Activated CD4-positive, alpha-beta T cell treated with anti-CD3 and anti-CD28 coated beads, Interleukin-2, amount 50 U/mL, for 24 hours (primary cell): ENCODE data around the gene GALNT10.

Experiments
- DNase-seq, 2 donors: peaks; one replicate each; pipeline ENCODE4 v3.0.0-alpha.2; 2020; ENCODE audit warnings: low read depth in 1 of 2, low spot score in 1 of 2

The GALNT10 gene

GRCh38 chr5:154317916-154318315, 127.4 kb downstream of the GALNT10 start:
- no peak for DNase-seq

DNA sequence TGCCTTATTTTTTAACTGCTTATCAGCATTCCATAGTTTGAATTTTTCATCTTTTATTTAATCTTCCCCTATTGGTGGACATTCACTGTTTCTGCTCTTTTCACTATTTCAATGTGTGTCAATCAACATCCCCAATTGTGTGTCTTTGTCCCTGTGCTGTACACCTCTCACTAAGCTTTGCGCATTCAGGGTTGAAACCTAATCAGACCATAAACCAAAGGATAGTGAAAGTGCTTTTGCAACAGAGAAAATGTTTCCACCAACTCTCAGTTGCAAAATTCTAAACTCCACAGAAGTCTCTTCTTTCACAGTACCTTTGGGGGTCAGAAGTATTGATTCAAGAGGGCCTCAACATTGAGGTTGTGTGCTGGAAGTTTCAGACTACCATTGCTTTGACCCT, 128.2 kb downstream of the GALNT10 start:
- no peak for DNase-seq

DNA sequence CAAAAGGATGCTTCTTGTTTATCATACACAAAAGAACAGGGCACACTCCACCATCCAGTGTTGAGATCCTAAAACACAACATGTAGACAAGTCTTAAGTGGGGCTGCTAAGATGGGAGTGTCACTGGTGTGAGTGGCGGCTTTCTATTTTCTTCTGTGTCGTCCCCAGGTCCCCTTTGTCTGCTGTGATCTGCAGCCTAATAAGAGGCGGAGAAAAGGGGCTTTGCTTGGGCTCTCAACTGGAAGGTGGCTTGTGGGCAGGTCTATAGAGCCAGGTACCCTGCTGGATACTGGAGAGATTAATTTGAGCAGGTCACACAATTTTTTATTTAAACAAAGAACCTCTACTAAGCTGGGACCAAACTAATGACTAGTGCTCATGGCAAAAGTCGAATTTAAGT, 129.2 kb downstream of the GALNT10 start:
- no peak for DNase-seq

DNA sequence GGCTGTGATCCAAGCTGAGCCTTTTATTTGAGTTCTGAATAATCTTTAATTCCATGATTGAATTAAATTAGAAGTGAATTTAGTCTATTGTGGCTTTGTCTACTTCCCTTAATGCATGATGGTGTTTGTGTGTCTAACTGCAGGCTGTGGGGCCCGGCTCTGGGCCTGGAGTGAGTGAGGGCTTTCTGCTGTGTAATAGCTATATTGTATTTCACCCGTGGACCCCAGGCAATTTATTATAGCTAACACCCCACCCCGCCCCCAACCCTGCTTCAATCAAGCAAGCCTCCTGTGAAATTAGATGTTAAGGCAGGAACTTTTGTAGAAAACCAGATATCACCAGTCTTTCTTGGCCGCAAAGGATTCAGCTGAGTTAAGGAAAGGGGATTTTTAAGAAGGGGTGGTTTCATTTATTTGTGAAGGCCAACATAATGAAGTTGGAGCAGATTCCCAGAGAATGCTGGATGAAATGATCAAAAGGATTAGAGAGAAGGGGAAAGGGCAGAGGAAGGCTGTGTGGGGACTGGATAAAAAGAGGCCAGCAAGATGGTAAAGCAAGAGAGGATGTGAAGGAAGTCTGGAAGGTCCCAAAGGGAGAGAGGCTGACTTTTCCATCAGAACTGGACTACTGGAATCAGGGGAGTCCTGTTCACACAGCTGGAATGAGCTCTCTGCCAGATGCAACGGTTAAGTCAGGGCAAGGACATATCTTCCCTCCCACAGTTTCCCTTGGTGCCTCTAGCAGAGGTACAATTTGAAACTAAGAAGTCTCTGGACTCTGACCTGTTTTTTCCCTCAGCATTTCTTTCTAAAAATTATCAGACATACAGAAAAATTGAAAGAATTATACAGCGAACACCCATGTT, 129.9 kb downstream of the GALNT10 start:
- DNase-seq: no peak

DNA sequence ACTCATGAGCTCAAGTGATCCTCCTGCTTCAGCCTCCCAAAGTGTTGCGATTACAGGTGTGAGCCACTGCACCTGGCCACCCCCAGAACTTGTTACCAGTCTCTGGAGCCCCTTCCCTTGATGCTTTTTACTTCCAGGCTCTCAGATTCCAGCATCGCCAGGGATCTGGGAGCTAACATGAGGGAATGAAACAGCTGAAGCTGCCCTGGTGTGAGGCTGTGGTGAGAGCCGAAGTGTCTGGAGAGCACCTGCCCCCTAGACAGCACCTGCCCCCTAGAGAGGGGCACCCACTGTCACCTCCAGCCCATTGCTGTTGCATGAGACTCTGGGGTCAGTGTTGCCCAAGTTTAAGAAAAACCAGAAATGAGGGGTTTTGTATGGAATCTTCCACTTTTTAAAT, 131.0 kb downstream of the GALNT10 start:
- DNase-seq: no peak

DNA sequence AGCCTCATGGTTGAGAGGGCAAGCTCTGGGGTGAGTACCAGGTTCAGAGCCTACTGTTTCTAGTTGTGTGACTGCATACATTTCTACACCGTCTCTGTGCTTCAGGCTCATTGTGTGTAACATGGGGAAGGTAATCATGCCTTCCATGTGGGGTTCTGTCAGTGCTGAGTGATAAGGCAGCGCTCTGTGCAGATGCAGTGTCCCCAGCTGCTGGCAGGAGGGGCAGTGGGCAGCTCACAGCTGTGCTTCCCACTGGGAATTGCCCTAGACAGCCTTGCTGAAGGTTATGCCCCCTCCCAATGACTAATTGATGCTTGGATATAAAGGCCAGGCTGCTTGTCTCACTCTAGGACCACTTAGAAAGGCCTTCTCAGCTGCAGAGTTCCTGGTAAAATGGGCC, 133.5 kb downstream of the GALNT10 start:
- DNase-seq: no peak

- no peak for DNase-seq
These were observed 135.0 kb downstream of the GALNT10 start for GRCh38 chr5:154325566-154325965.

DNA sequence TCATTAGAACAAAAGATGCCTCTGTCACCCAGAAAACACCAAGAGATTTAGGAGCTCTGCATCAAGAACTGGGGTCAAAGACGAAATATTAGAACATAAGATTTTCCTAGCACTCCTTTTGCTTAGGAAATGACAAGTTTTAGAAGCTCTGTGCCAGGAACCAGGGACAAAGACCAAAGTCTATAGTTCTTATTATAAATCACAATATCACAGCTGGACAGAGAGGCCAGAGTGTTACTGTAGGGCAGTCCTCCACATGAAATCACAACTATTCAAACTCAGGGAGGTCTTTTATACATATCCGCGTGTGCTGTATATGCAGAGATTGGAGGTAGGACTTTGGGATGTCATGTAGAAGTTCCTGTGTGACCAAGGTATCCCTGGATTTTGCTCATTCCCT, 138.5 kb downstream of the GALNT10 start:
- DNase-seq: no peak

DNA sequence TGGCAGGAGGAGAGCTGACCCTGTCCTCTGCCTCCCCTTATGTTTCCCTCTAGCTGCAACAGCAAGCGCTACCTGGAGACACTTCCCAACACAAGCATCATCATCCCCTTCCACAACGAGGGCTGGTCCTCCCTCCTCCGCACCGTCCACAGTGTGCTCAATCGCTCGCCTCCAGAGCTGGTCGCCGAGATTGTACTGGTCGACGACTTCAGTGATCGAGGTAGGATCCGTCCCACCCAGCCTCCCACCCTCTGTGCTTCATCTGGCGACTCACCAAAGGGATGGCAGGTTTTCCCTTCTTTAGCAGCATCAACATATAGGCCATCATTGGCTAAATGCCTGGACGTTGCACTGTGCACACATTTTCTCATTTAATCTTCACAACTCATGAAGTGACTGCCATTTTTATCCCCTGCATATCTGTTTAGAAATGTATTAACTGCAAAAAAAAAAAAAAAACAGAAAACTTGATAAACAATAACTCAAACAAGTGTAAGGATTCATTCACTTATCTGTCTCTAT, 139.0 kb downstream of the GALNT10 start:
- DNase-seq: no peak

- no peak for DNase-seq
These were observed 139.6 kb downstream of the GALNT10 start for GRCh38 chr5:154330097-154330667.

GRCh38 chr5:154331232-154331631, 140.7 kb downstream of the GALNT10 start:
- no peak for DNase-seq

DNA sequence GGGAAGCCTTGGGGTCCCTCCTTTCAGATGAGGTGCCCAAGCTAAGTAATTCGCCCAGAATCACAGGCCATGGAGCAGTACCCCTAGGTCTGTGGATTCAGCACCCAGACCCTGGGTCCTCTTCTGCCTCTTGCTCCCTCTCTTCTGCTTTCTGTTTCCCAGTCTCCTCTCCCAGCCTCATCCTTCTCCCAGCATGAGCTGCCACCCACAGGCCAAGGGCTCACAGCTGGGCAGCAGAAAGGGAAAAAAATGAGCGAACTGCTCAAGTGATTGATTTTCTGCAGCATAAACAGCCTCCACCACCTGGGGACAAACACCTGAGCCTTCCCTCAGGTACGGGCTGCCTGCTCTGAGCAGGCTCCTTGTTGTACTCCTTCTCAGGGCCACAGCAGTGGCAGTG, 141.4 kb downstream of the GALNT10 start:
- DNase-seq: no peak

DNA sequence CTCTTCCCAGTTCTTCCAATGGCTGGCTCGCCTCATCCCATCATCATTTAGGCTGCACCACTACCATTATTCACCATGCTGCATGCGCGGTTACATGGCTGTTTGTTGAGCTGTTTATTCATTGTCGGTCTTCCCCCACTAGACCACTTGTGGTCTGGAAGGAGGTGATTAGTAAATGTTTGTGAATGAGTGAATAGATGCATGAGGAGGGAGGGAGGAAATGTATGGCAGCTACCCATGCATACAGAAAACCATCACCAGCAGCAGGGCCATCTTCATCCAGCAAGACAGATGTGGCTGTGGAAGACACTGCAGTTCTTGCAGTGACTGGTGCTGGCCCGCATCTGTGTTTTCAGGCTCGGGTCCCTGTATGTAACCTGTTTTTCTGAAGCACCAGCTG, 141.9 kb downstream of the GALNT10 start:
- DNase-seq: no peak

GRCh38 chr5:154333016-154333415, 142.5 kb downstream of the GALNT10 start:
- DNase-seq: no peak

DNA sequence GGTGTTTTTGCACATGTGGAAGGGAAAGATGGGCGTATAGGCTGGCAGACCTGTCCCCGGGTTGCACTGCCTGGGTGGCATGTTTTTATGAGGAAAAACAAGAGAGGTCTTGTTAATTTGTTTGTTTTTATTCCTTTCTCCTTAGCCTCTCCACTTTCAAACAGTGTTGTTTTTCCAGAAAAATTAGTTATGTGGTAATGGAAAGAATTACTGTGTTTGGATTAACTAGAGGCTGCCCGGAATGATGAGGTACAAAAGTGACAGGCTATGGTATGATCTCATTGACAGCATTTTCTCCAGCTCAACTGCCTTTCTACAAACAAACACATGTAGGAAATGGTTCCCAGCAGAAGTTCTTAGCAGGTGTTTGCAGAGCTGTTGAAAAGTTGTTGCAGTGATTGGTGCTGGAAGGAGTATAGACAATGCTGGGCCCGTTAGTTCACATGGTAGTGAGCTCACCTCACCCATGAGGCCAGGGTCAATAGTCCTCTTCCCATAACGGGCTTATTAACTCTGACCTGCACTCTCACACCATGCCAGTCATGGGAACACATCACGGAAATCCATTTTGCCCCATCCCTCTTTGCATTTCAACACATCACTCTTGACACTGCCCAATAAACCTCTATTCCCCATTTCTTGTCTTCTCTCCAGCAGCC, 144.0 kb downstream of the GALNT10 start:
- no peak for DNase-seq

DNA sequence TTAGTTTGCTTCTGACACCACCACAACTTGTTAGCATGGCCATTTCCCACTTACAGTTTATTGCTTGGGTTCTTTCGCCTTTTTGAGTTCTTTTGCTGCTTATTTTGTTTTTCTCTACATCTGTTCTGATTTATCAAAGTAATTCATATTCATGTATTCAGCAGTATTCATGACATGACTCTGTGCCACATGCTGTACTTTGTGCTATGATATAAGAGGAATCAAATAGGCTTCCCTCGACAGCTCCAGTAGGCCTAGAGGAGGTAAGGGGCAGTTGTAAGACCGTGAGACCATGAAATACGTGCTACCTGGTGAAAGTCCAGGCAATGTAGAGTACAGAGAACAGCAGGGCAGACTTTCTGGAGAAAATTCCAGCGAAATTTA, 144.5 kb downstream of the GALNT10 start:
- DNase-seq: no peak

GRCh38 chr5:154341620-154342019, 151.1 kb downstream of the GALNT10 start:
- DNase-seq: no peak

- DNase-seq: no peak
These were observed 151.7 kb downstream of the GALNT10 start for GRCh38 chr5:154342211-154342610.

DNA sequence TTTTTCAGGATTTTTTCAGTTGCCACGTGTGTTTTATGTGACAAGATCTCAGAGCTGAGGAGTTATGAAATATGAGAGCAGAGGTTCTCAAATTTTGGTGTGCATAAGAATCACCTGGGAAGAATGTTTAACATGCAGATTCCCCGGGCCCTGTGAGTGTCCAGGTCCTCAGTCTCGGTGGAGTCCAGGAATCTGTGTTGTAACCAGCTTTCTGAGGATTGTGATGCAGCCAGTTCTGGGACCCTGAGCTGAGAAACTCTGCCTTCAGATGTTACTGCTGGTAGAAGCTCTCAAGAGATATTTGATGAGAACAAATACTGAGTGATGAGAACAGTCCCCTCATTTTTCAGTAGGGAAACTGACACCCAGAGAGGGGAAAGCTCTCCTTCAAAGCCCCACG, 152.4 kb downstream of the GALNT10 start:
- no peak for DNase-seq

GRCh38 chr5:154344461-154344860, 153.9 kb downstream of the GALNT10 start:
- no peak for DNase-seq

DNA sequence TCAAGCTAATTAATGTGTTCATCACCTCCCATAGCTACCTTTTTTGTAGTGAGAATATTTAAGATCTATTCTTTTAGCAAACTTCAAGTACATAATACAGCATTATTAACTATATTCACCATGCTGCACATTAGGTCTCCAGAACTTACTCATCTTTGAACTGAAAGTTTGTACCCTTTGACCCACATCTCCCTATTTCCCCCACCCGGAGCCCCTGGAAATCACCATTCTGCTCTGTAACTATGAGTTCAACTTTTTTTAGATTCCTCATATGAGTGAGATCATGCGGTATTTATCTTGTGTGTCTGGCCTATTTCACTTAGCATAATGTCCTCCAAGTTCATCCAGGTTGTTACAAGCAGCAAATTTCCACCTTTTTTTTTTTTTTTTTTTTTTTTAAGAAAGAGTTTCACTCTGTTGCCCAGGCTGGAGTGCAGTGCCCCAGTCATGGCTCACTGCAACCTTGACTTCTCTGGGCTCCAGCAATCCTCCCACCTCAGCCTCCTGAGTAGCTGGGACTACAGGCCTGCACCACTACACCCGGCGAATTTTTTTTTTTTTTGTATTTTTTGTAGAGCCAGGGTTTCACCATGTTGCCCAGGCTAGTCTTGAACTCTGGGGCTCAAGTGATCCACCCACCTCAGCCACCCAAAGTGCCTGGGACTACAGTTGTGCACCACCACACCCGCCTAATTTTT, 154.9 kb downstream of the GALNT10 start:
- no peak for DNase-seq

DNA sequence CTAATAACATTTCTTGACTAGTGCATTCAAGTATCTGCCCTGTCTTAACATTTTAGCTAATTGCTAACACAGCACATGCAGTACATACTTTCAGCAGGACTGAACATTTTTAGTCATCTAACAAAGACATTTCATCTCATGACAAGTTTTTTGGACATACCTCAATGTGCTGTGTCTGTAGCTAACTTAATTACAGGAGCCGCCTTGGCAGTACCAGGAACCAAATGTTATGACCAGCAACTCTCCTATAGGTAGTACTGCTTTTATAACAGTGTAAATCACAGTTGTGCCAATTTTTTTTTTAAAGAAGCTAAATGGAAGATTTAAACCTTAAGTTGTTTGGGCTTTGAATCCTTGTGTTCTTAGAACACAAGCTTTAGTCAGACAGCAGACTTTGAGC, 155.9 kb downstream of the GALNT10 start:
- no peak for DNase-seq
